ENCODE measurements around the gene ZNHIT3. TPM values are rescaled to one million over a fixed set of nuclear protein-coding genes. Genes with fewer than 3 reads are reported as not detected.
"Not testable (repeated sequence)": the region's sequence is repeated elsewhere in the genome, so short reads cannot be mapped to it uniquely, and the experiment has no call there.

Gene ZNHIT3
- total RNA-seq, 2 donors from 2014 or later = 43.0 to 44.7 TPM

- no peaks in the 10 kb centered on the region for H3K9me3 ChIP-seq (ENCODE audit: control insufficient read depth, low read length, poor library complexity, severe bottlenecking)
- no peak for DNase-seq
- peaks cover 7% of the 10 kb centered on the region for H3K36me3 Mint-ChIP-seq (ENCODE audit: low read depth)
- H3K4me3 Mint-ChIP-seq = no peak overlapping the region
- H3K4me1 Mint-ChIP-seq = no peaks in the 10 kb centered on the region
- peaks cover 49% of the 10 kb centered on the region for H3K27me3 Mint-ChIP-seq
- ATAC-seq = no peak
- no peak overlapping the region for H3K27ac Mint-ChIP-seq
These were observed 17.4 kb upstream of the ZNHIT3 start for GRCh38 chr17:36468903-36469635.

- no peak overlapping the region for H3K4me3 Mint-ChIP-seq
- DNase-seq (no peak), ATAC-seq (no peak)
- H3K9me3 ChIP-seq (ENCODE audit: control insufficient read depth, low read length, poor library complexity, severe bottlenecking) = no peaks in the 10 kb centered on the region
- no peaks in the 10 kb centered on the region for H3K4me1 Mint-ChIP-seq
- peaks cover 7% of the 10 kb centered on the region for H3K36me3 Mint-ChIP-seq (ENCODE audit: low read depth)
- peaks cover 53% of the 10 kb centered on the region for H3K27me3 Mint-ChIP-seq
- no peak overlapping the region for H3K27ac Mint-ChIP-seq
These were observed 16.7 kb upstream of the ZNHIT3 start for GRCh38 chr17:36469733-36470132.

- Mint-ChIP-seq H3K36me3 (ENCODE audit: low read depth) (peaks cover 7% of the 10 kb centered on the region), H3K27ac (no peak overlapping the region), H3K27me3 (peaks cover 53% of the 10 kb centered on the region), H3K4me3 (no peak overlapping the region), H3K4me1 (no peaks in the 10 kb centered on the region)
- DNase-seq (no peak), ATAC-seq (no peak)
- H3K9me3 ChIP-seq (ENCODE audit: control insufficient read depth, low read length, poor library complexity, severe bottlenecking) = no peaks in the 10 kb centered on the region
These were observed 16.0 kb upstream of the ZNHIT3 start for GRCh38 chr17:36470499-36470898.

GRCh38 chr17:36474571-36474970 lies 11.9 kb upstream of the ZNHIT3 start:
- H3K4me1 Mint-ChIP-seq = no peaks in the 10 kb centered on the region
- no peak for ATAC-seq
- H3K27me3 Mint-ChIP-seq = peaks cover 65% of the 10 kb centered on the region

DNA sequence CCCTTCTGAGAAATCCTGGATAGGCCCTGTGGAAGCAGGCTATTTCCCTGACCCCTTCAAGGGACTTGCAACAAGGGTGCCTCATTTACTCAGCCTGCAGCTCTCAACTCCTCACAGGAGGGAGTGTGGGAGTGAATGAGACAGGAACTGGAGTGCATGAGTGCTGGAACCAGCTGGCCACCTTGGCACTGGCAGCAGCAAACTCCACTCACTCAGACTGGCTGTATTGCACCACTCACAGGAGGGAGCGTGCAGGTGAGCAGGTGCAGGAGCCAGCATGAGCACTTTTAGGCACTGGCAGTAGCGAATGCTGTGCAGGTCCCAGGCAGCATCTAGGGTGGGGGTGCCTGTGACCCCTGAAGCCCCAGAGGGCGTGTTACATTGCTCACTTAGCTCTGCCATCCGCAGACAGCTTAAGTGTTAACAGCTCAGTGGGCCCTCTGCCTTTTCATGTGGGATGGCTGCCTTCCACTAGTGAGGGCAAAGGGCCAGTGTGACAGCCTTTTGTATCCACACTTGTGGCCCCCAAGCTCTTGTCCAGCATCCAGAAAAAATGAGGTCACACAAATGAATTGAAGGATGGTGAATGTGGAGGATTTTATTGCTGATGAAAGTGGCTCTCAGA lies 11.0 kb upstream of the ZNHIT3 start:
- DNase-seq (no peak), ATAC-seq (no peak)
- no peak overlapping the region for H3K27ac Mint-ChIP-seq
- H3K4me3 Mint-ChIP-seq = no peak overlapping the region
- no peaks in the 10 kb centered on the region for H3K9me3 ChIP-seq (ENCODE audit: control insufficient read depth, low read length, poor library complexity, severe bottlenecking)
- H3K36me3 Mint-ChIP-seq (ENCODE audit: low read depth) = no peaks in the 10 kb centered on the region
- H3K4me1 Mint-ChIP-seq = no peaks in the 10 kb centered on the region
- peaks cover 73% of the 10 kb centered on the region for H3K27me3 Mint-ChIP-seq

More at GRCh38 chr17:36474571-36474970, 11.9 kb upstream of the ZNHIT3 start:
- no peak for DNase-seq
- H3K9me3 ChIP-seq (ENCODE audit: control insufficient read depth, low read length, poor library complexity, severe bottlenecking) = no peaks in the 10 kb centered on the region
- no peak overlapping the region for H3K27ac Mint-ChIP-seq
- H3K4me3 Mint-ChIP-seq = no peak overlapping the region
- no peaks in the 10 kb centered on the region for H3K36me3 Mint-ChIP-seq (ENCODE audit: low read depth)

GRCh38 chr17:36481829-36482228 lies 4.7 kb upstream of the ZNHIT3 start:
- Mint-ChIP-seq H3K4me3 (peak overlapping the region; percentile 87), H3K27me3 (peaks cover 43% of the 10 kb centered on the region)

DNA sequence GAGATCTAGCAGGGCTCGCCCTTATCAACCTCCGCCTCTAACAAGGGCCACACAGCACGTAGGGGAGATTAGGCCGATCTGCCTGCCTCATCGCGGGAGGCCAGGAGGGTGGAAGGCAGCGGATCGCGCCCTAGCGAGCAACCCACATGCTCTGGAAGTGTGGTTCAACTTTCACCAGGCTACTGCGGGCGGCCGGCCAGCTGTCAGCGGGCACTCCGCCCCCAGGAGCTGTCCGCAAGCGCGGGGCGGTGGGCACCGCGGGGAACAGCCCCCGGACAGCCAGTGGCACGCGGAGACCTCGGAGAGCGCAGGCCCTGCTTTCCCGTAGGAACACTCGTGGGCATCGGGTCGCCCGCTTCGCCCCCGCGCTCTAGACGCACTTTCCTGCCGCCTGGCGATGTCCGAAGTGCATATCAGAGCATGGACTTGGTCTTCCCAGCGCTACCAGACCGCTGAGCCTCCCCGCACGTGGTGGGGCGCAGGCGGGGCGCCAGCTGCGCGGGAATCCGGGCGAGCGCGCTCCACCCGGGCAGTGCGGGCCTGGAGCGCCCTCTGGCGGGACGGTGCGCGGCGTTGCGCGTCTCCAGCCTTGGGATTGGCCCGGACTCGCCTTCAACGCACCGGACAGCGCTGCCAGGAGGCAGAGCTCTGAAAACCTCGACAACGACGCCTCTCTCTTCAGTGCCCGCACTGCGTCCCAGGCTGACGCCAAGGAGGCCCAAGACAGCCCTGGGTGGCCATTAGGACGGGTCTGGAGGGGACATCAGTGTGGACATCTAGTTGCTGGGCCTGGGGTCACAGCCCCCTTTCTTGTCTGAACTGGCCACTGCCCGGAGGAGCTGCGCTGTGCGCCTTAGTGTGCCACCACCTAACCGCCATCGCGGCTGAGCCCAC lies 3.6 kb upstream of the ZNHIT3 start:
- Mint-ChIP-seq H3K27me3 (peaks cover 33% of the 10 kb centered on the region), H3K27ac (no peak overlapping the region), H3K36me3 (ENCODE audit: low read depth) (peaks cover 6% of the 10 kb centered on the region), H3K4me1 (peaks cover 14% of the 10 kb centered on the region), H3K4me3 (peak overlapping the region; percentile 87)
- H3K9me3 ChIP-seq (ENCODE audit: control insufficient read depth, low read length, poor library complexity, severe bottlenecking) = no peaks in the 10 kb centered on the region
- DNase-seq (peak; percentile 65 to 81 (median 75)), ATAC-seq (peak; percentile 65)

More at GRCh38 chr17:36481829-36482228, 4.7 kb upstream of the ZNHIT3 start:
- Mint-ChIP-seq H3K4me1 (peaks cover 14% of the 10 kb centered on the region), H3K36me3 (ENCODE audit: low read depth) (peaks cover 6% of the 10 kb centered on the region), H3K27ac (no peak overlapping the region)
- no peak for DNase-seq
- ATAC-seq = no peak
- no peaks in the 10 kb centered on the region for H3K9me3 ChIP-seq (ENCODE audit: control insufficient read depth, low read length, poor library complexity, severe bottlenecking)

- H3K36me3 Mint-ChIP-seq (ENCODE audit: low read depth); DNase-seq; H3K27ac Mint-ChIP-seq; H3K9me3 ChIP-seq (ENCODE audit: control insufficient read depth, low read length, poor library complexity, severe bottlenecking); ATAC-seq: not testable (repeated sequence)
- peak overlapping the region; percentile 75 for H3K4me3 Mint-ChIP-seq
- peaks cover 31% of the 10 kb centered on the region for H3K27me3 Mint-ChIP-seq
- H3K4me1 Mint-ChIP-seq = peaks cover 18% of the 10 kb centered on the region
These were observed 2.5 kb upstream of the ZNHIT3 start for GRCh38 chr17:36484021-36484420.

DNA sequence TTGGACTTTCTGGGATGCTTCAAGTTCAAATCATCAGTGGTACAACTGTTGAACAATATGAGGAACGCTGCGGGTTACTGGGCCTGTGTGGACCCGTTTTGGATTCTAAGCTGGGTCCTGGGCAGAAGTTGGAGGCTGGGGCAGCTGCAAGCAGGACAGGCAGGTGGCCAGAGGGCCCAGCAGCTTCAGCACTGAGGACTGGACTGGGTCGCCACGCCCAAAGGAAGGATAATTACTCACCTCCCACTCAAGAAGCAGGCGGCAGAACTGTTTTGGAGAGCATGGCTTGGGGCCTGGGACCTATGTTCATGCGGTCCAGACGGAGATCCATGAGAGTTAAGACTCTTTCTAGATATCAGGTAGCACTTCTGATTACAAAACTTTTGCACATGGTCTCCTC lies 1.5 kb upstream of the ZNHIT3 start:
- H3K9me3 ChIP-seq (ENCODE audit: control insufficient read depth, low read length, poor library complexity, severe bottlenecking) = no peaks in the 10 kb centered on the region
- Mint-ChIP-seq H3K4me3 (peak overlapping the region; percentile 100), H3K4me1 (peaks cover 26% of the 10 kb centered on the region), H3K36me3 (ENCODE audit: low read depth) (peaks cover 11% of the 10 kb centered on the region), H3K27ac (no peak overlapping the region), H3K27me3 (peaks cover 22% of the 10 kb centered on the region)
- DNase-seq (no peak), ATAC-seq (no peak)

- Mint-ChIP-seq H3K27me3 (peaks cover 14% of the 10 kb centered on the region), H3K4me1 (peaks cover 28% of the 10 kb centered on the region), H3K36me3 (ENCODE audit: low read depth) (peaks cover 13% of the 10 kb centered on the region), H3K27ac (peak overlapping the region; percentile 94), H3K4me3 (peak overlapping the region; percentile 100)
- no peak for ATAC-seq
- H3K9me3 ChIP-seq (ENCODE audit: control insufficient read depth, low read length, poor library complexity, severe bottlenecking) = no peaks in the 10 kb centered on the region
- no peak for DNase-seq
These were observed 677 bp upstream of the ZNHIT3 start for GRCh38 chr17:36485805-36486203.

DNA sequence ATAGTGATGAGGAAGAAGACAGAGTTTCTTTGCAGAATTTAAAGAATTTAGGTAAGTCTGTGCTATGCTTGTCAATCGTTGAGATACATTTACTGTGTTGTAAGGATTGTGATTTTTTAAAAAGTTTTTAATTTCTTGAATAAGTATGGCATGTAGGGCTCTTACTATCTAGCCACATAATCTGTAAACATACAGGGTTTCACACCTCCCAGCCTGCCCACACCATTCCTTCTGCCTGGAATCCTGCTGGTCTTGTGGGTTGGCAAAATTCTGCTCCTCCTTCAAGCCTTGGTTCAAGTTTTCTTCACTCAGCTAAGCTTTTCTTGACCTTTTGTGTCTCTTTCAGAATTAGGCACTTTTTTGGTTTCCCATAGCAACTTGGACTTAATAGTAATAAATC lies 7.5 kb downstream of the ZNHIT3 start:
- H3K9me3 ChIP-seq (ENCODE audit: control insufficient read depth, low read length, poor library complexity, severe bottlenecking) = no peaks in the 10 kb centered on the region
- no peak for DNase-seq
- no peak overlapping the region for H3K27ac Mint-ChIP-seq
- H3K4me3 Mint-ChIP-seq = no peak overlapping the region
- H3K36me3 Mint-ChIP-seq (ENCODE audit: low read depth) = peaks cover 7% of the 10 kb centered on the region
- no peak for ATAC-seq
- H3K4me1 Mint-ChIP-seq = peaks cover 20% of the 10 kb centered on the region
- H3K27me3 Mint-ChIP-seq = no peaks in the 10 kb centered on the region

DNA sequence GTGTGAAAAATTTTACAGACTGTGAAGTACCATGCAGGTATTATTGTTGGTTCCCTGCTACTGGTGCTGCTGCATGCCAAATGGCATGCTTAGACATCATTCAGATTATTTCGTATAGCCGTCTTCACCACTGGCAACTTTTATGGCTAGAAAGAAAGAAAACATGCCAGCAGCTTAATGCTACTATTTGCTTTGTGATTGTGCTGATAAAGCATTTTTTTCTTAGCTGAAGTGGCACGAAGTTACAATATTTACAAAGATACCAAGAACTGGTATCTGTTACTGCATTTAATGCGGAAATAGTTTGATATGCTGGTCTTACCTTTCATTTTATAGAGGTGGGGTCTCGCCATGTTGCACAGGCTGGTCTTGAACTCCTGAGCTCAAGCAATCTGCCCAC lies 8.2 kb downstream of the ZNHIT3 start:
- peak overlapping the region; percentile 39 for H3K27ac Mint-ChIP-seq

DNA sequence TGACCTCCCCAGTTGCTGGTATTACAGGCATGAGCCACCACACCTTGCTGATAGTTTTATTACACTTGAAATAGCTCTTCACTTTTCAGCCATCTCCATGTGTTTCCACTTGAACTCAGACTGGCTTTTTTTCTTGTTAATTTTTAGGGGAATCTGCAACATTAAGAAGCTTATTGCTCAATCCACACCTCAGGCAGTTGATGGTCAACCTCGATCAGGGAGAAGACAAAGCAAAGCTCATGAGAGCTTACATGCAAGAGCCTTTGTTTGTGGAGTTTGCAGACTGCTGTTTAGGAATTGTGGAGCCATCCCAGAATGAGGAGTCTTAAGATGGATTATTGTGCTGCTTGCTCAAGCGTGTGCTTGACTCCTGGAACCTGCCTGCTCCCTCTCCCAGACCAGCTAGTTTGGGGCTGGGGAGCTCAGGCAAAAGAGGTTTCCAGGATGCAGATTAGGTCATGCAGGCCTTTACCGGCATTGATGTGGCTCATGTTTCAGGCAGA lies 8.6 kb downstream of the ZNHIT3 start:
- Mint-ChIP-seq H3K36me3 (ENCODE audit: low read depth) (peaks cover 3% of the 10 kb centered on the region), H3K27ac (peak overlapping the region; percentile 39), H3K4me1 (peaks cover 11% of the 10 kb centered on the region), H3K4me3 (no peak overlapping the region), H3K27me3 (no peaks in the 10 kb centered on the region)
- no peak for ATAC-seq
- no peaks in the 10 kb centered on the region for H3K9me3 ChIP-seq (ENCODE audit: control insufficient read depth, low read length, poor library complexity, severe bottlenecking)
- no peak for DNase-seq

More for the DNA sequence above, 8.2 kb downstream of the ZNHIT3 start:
- Mint-ChIP-seq H3K4me3 (no peak overlapping the region), H3K36me3 (ENCODE audit: low read depth) (peaks cover 6% of the 10 kb centered on the region), H3K27me3 (no peaks in the 10 kb centered on the region), H3K4me1 (peaks cover 14% of the 10 kb centered on the region)
- ATAC-seq (no peak), DNase-seq (no peak)
- H3K9me3 ChIP-seq (ENCODE audit: control insufficient read depth, low read length, poor library complexity, severe bottlenecking) = no peaks in the 10 kb centered on the region
